ENCODE data around the gene POTEB2. TPM values are rescaled to one million over a fixed set of nuclear protein-coding genes. Genes with fewer than 3 reads are reported as not detected.
"Not testable (repeated sequence)": the region's sequence is repeated elsewhere in the genome, so short reads cannot be mapped to it uniquely, and the experiment has no call there.

The POTEB2 gene
- polyA plus RNA-seq (ENCODE audit: insufficient read length in 4 of 4), result not detected

DNA sequence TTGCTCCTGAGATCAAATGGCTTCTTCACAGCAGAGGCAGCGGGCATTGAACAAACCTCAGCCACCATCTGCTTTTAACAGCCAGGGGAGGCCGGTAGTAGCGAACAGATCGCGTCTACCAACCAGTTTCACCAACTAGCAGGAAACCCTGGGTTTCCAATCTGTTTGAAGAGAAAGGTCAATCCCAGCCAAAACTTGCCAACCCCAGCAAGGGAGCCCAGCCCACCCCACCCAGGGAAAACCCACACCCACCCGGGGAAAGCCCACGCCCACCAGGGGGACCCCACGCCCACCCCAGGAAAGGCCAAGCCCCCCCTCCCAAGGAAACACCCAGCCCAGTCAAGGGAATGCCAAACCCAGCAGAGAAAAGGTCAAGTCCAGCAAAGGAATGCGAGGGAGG, at the start of gene POTEB2:
POTEB2 (minus strand) TSS at position 101 of the 400 bp plus-strand sequence; CDS start at position 68, 33 bp downstream.
- DNase-seq (ENCODE audit: low read depth in 4 of 4, low spot score in 2 of 4), result not testable (repeated sequence)

DNA sequence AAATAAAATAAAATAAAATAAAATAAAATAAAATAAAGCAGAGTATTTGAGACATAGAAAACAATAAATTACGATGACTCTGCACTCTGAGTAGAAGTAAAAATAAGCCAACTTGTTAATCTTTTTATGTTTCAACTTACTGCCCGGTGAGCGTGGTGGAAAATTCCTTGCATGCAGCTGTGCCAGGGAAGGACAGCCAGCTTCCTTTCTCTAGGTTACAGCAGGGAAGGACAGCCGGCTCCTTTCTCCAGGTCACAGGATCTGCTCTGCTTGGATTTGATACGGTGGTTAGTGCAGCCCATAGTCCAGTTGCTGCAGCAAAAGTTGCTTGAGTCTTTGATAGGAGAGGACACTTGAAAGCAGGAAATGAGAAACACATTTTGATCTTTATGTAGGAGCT, 13.8 kb upstream of the POTEB2 start:
- not testable (repeated sequence) for DNase-seq (ENCODE audit: low read depth in 4 of 4, low spot score in 2 of 4)

DNA sequence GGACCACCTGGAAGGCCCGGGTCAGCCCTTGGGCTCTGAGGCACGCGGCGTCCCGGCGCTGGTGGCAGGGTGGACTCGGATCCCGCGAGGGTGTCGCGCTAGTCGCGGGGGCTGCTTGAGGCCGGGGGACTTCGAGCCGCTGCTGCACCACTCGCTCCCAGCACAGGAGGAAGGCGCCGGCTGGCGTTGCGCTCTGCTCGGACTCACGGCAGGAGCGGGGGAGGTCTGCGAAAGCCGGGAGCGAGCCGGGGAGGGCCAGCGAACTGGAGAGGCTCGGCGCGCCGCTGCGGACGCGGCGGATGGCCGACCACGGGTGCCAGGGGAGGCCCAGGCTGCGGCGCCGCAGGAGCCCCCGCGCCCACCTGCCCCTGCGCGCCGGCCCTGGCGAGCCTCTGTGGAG, 12.3 kb upstream of the POTEB2 start:
- not testable (repeated sequence) for DNase-seq (ENCODE audit: low read depth in 4 of 4, low spot score in 2 of 4)

DNA sequence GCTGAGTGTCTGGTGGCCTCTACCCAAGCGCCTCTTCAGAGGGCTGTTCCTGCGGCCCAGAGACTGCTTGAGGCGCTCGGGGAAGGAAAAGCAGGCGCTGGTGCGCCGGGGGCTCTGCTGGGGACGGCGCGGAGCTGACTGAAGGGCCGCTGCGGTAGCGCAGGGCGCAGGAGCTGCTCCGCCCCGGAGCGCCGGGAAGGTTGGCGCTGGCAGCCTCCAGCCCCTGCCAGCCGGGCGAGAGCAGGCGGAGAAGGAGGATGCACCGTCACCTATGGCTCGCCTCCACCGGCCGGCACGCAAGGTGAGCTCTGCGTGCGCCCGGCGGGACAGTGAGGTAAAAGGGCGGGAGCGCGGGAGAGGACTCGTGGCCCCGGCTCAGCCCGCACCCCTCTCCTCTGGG, 11.7 kb upstream of the POTEB2 start:
- not testable (repeated sequence) for DNase-seq (ENCODE audit: low read depth in 4 of 4, low spot score in 2 of 4)

Measured in left renal cortex interstitium (tissue), 4 donors.